Ovary (tissue), 3 donors: Measurements from ENCODE around the gene ARHGAP19.

Experiments used
- EP300 ChIP-seq: sonication (generic); formaldehyde crosslinking; IDR thresholded peaks from one replicate; pipeline ENCODE4 v1.6.1; 2017; ENCODE audit warnings: antibody characterized with exemption
- POLR2A ChIP-seq: fragments of 450-650 bp; IDR thresholded peaks from one replicate; pipeline ENCODE4 v1.6.1; 2017; ENCODE audit warnings: antibody characterized with exemption, mild to moderate bottlenecking, moderate library complexity
- TF ChIP-seq, protein P1 (sequence below), 3 donors: fragments of 450-650 bp in 2 of 3; fragments of 200-600 bp in 1 of 3; IDR thresholded peaks; one replicate each; pipeline versions ENCODE4 v1.5.1 to v1.8.0; 2016 to 2022; ENCODE audit warnings: antibody characterized with exemption in 3 of 3, mild to moderate bottlenecking in 1 of 3
- donor health status: DM: no; HTN: no; CAD: no.

DNA sequence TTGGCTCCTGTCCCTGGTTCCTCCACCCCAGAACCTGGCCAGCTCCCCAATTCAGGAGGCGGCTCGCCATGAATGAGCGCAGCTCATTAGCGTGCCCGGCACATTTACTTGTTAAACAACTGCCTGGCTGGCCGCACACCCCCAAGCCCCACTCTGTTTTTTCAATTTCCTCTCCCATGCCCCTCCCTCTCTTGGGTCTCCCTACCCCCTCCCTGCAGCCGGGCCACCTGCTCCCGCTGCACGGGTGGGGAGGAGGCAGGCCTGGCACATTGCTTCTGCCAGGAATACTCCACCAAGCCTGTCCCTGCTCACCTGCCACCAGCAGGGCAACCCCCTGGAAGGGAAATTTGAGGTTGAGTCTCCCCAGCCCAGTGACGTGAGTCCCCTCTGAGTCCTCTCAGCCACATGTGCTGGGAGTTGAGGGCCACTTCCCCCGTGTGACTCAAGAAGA, 104.2 kb downstream of the ARHGAP19 start:
- TF ChIP-seq, protein P1, sequence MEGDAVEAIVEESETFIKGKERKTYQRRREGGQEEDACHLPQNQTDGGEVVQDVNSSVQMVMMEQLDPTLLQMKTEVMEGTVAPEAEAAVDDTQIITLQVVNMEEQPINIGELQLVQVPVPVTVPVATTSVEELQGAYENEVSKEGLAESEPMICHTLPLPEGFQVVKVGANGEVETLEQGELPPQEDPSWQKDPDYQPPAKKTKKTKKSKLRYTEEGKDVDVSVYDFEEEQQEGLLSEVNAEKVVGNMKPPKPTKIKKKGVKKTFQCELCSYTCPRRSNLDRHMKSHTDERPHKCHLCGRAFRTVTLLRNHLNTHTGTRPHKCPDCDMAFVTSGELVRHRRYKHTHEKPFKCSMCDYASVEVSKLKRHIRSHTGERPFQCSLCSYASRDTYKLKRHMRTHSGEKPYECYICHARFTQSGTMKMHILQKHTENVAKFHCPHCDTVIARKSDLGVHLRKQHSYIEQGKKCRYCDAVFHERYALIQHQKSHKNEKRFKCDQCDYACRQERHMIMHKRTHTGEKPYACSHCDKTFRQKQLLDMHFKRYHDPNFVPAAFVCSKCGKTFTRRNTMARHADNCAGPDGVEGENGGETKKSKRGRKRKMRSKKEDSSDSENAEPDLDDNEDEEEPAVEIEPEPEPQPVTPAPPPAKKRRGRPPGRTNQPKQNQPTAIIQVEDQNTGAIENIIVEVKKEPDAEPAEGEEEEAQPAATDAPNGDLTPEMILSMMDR (IDR thresholded peaks at IDR 0.05) = no peak
- TF ChIP-seq EP300 (no peak), POLR2A (no peak)
